ENCODE measurements around the gene FAM53B. TPM values are rescaled to one million over a fixed set of nuclear protein-coding genes. Genes with fewer than 3 reads are reported as not detected.

FAM53B gene
- polyA plus RNA-seq, 1 of the 3 experiments (the other 2 are of a cell fraction): 5.6 TPM

GRCh38 chr10:124575107-124576035 lies 168.8 kb downstream of the FAM53B start:
- H3K9me2 ChIP-seq: no peaks in the 10 kb centered on the region
- 0 out of 2 replicates have a peak, but pooled peaks cover 5% of the 10 kb centered on the region for H3K9me3 ChIP-seq
- H3K79me2 ChIP-seq (ENCODE audit: insufficient read depth): no peaks in the 10 kb centered on the region
- ChIA-PET CTCF (interaction anchor here (0.6 to 1.3 kb wide), 3 partner anchors 10 to 171 kb away, joined by 3 read pairs; no protein-coding TSS in a partner anchor), POLR2A (no interaction called here)
- H3K4me3 ChIP-seq (ENCODE audit: low read depth in 2 of 2, low read length in 1 of 2): no peak overlapping the region
- no peaks in the 10 kb centered on the region for H3K36me3 ChIP-seq (replicated peaks in 1 of 2; ENCODE audit: control insufficient read depth in 1 of 2, insufficient read depth in 2 of 2, low read length in 1 of 2)
- H3K27me3 ChIP-seq (ENCODE audit: insufficient read depth): no peaks in the 10 kb centered on the region
- no peak overlapping the region for H3K4me2 ChIP-seq
- no peak overlapping the region for H3K27ac ChIP-seq (ENCODE audit: low read depth in 2 of 2, low read length in 1 of 2)
- H3K9ac ChIP-seq: no peak overlapping the region
- TF ChIP-seq RCOR1 (IDR thresholded peaks at IDR 0.05; ENCODE audit: low read length): no peak
- no peak for TF ChIP-seq USF2 (IDR thresholded peaks at IDR 0.05; ENCODE audit: borderline replicate concordance, low read depth, low read length)
- TF ChIP-seq ELF1 (IDR thresholded peaks at IDR 0.05): no peak
- no peak for TF ChIP-seq IRF3 (IDR thresholded peaks at IDR 0.05; ENCODE audit: low read depth, low read length)
- no peak for TF ChIP-seq JUND (IDR thresholded peaks at IDR 0.05)
- TF ChIP-seq PBX3 (IDR thresholded peaks at IDR 0.05): no peak
- no peak for TF ChIP-seq USF1 (IDR thresholded peaks at IDR 0.05; ENCODE audit: borderline replicate concordance, low read depth)
- TF ChIP-seq GABPA (IDR thresholded peaks at IDR 0.05; ENCODE audit: low read depth): no peak
- 54% methylated on average over 18 of the region's 22 CpGs for WGBS (ENCODE audit: low lambda C conversion rate)
- no peaks in the 10 kb centered on the region for H3F3A ChIP-seq (replicated peaks; ENCODE audit: insufficient read depth)
- no peak overlapping the region for H2AFZ ChIP-seq (ENCODE audit: low read depth)
- H3K4me1 ChIP-seq (ENCODE audit: control insufficient read depth in 1 of 2, insufficient read depth in 2 of 2, low read depth in 1 of 2, low read length in 1 of 2): no peaks in the 10 kb centered on the region
- no peaks in the 10 kb centered on the region for H4K20me1 ChIP-seq (ENCODE audit: insufficient read depth)
- DNase-seq: no peak

- Histone ChIP-seq H2AFZ (ENCODE audit: low read depth) (no peak overlapping the region), H3K27ac (ENCODE audit: low read depth in 2 of 2, low read length in 1 of 2) (no peak overlapping the region), H3K9ac (no peak overlapping the region), H3K79me2 (ENCODE audit: insufficient read depth) (no peaks in the 10 kb centered on the region), H3K4me3 (ENCODE audit: low read depth in 2 of 2, low read length in 1 of 2) (no peak overlapping the region), H3K9me2 (no peaks in the 10 kb centered on the region), H3K36me3 (replicated peaks in 1 of 2; ENCODE audit: control insufficient read depth in 1 of 2, insufficient read depth in 2 of 2, low read length in 1 of 2) (no peaks in the 10 kb centered on the region), H3K27me3 (ENCODE audit: insufficient read depth) (no peaks in the 10 kb centered on the region), H3K4me1 (ENCODE audit: control insufficient read depth in 1 of 2, insufficient read depth in 2 of 2, low read depth in 1 of 2, low read length in 1 of 2) (no peaks in the 10 kb centered on the region), H3K4me2 (no peak overlapping the region), H3F3A (replicated peaks; ENCODE audit: insufficient read depth) (no peaks in the 10 kb centered on the region), H4K20me1 (ENCODE audit: insufficient read depth) (no peaks in the 10 kb centered on the region), H3K9me3 (no peaks in the 10 kb centered on the region)
- no peak for DNase-seq
- WGBS (ENCODE audit: low lambda C conversion rate): 82% methylated on average over 5 of the region's 14 CpGs
- TF ChIP-seq RCOR1 (IDR thresholded peaks at IDR 0.05; ENCODE audit: low read length) (no peak), EZH2phosphoT487 (IDR thresholded peaks at IDR 0.05; ENCODE audit: borderline replicate concordance, low read depth) (no peak), IRF3 (IDR thresholded peaks at IDR 0.05; ENCODE audit: low read depth, low read length) (no peak), JUND (IDR thresholded peaks at IDR 0.05) (no peak), MEF2A (IDR thresholded peaks at IDR 0.05; ENCODE audit: borderline replicate concordance, low read depth) (no peak), RXRA (IDR thresholded peaks at IDR 0.05; ENCODE audit: borderline replicate concordance, low read depth) (no peak), CTCF (IDR thresholded peaks at IDR 0.05) (no peak), GATA2 (CRISPR knock-in tag; IDR thresholded peaks at IDR 0.05) (no peak), NRF1 (IDR thresholded peaks at IDR 0.05; ENCODE audit: low read depth, low read length) (no peak), FOXM1 (IDR thresholded peaks at IDR 0.05; ENCODE audit: low read depth) (no peak), NFIC (IDR thresholded peaks at IDR 0.05; ENCODE audit: borderline replicate concordance) (no peak), CHD2 (IDR thresholded peaks at IDR 0.05; ENCODE audit: low read length, partially characterized antibody) (no peak)
- ChIA-PET POLR2A (interaction anchor here (0.7 kb wide), 1 partner anchor 163 kb away, joined by 3 read pairs; no protein-coding TSS in a partner anchor), CTCF (interaction anchor here (1.2 to 1.3 kb wide), 2 partner anchors 9 to 34 kb away, joined by 3 read pairs; no protein-coding TSS in a partner anchor)
Measured at GRCh38 chr10:124574456-124575070, 169.6 kb downstream of the FAM53B start.
